Activated CD4-positive, alpha-beta T cell treated with anti-CD3 and anti-CD28 coated beads, Interleukin-2, amount 10 ng/mL, durations not matched to agents 7 days and 5 days (primary cell): ENCODE data around the gene RAPGEF1. TPM values are rescaled to one million over a fixed set of nuclear protein-coding genes. Genes with fewer than 3 reads are reported as not detected.
A peak's percentile ranks its signal among the peaks of the same experiment; 100 is the strongest.

ENCODE experiments used
- CTCF ChIA-PET: fragments of 350-600 bp; sonication (Branson Sonifier 250); formaldehyde crosslinking; loops from one replicate; lab custom pipeline; 2021; ENCODE audit warnings: antibody characterized with exemption; lab: Charles Lee
- POLR2A ChIA-PET: fragments of 350-600 bp; sonication (Branson Sonifier 250); formaldehyde crosslinking; loops from one replicate; lab custom pipeline; 2021; ENCODE audit warnings: antibody characterized with exemption; lab: Charles Lee
- DNase-seq: peaks from one replicate; pipeline ENCODE4 v3.0.0-alpha.2; 2020
- H3K27ac Mint-ChIP-seq: one replicate; pipeline ENCODE4 v1.8.0; 2021; ENCODE audit warnings: mild to moderate bottlenecking, moderate library complexity, mixed read lengths
- H3K27me3 Mint-ChIP-seq: one replicate; pipeline ENCODE4 v1.8.0; 2021; ENCODE audit warnings: mixed read lengths
- H3K36me3 Mint-ChIP-seq: one replicate; pipeline ENCODE4 v1.8.0; 2021; ENCODE audit warnings: low read depth, mixed read lengths
- H3K4me1 Mint-ChIP-seq: one replicate; pipeline ENCODE4 v1.8.0; 2021; ENCODE audit warnings: mixed read lengths
- H3K4me3 Mint-ChIP-seq: one replicate; pipeline ENCODE4 v1.8.0; 2021; ENCODE audit warnings: mild to moderate bottlenecking, moderate library complexity, mixed read lengths
- H3K9me3 Mint-ChIP-seq: one replicate; pipeline ENCODE4 v1.8.0; 2021; ENCODE audit warnings: mixed read lengths
- total RNA-seq, 2 experiments: library from RNA; stranded (reverse); gene quantifications; one replicate each; pipeline ENCODE4 v1.2.3, GENCODE V29; 2021

Gene RAPGEF1
- total RNA-seq, 2 experiments from 2014 or later: 128 to 129 TPM

GRCh38 chr9:131677444-131678180 is 62.3 kb downstream of the RAPGEF1 start:
- Mint-ChIP-seq H3K36me3 (peaks cover 20% of the 10 kb centered on the region), H3K27me3 (no peaks in the 10 kb centered on the region), H3K9me3 (no peaks in the 10 kb centered on the region), H3K4me3 (peak overlapping the region; percentile 55), H3K4me1 (peaks cover 85% of the 10 kb centered on the region), H3K27ac (peak overlapping the region; percentile 92)
- DNase-seq: no peak
- ChIA-PET POLR2A (interaction anchor here (0.6 to 1.9 kb wide), 7 partner anchors 8 to 62 kb away, joined by 3 to 6 read pairs (median 5); partner anchors contain the start of gene RAPGEF1), CTCF (interaction anchor here (0.8 to 7.5 kb wide), 12 partner anchors 11 to 87 kb away, joined by 3 to 47 read pairs (median 5); partner anchors contain the start of gene RAPGEF1)

DNA sequence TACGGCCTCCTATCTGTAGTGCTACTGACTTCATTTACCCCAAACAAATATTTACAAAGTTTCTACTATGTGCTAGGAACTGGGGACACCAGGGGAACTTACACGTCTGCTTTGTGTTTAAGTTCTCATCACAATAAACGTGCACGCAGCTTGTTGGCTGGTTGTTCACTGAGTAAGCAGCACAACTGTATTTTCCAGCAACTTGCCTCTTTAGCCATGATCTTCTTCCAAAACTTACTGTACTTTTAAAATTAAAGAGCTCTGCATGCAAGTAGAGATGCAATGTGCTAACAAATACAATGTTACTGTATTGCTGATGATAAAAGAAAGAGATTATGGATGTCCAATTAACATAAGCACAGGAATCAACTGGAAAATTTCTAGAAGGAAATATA is 62.8 kb downstream of the RAPGEF1 start:
- H3K9me3 Mint-ChIP-seq: no peaks in the 10 kb centered on the region
- CTCF ChIA-PET: interaction anchor here (0.8 to 7.5 kb wide), 10 partner anchors 11 to 86 kb away, joined by 3 to 47 read pairs (median 10); partner anchors contain the start of gene RAPGEF1
- no peak for DNase-seq
- peak overlapping the region; percentile 55 for H3K4me3 Mint-ChIP-seq
- H3K36me3 Mint-ChIP-seq: peaks cover 20% of the 10 kb centered on the region
- H3K27ac Mint-ChIP-seq: peak overlapping the region; percentile 92
- no peaks in the 10 kb centered on the region for H3K27me3 Mint-ChIP-seq
- peaks cover 86% of the 10 kb centered on the region for H3K4me1 Mint-ChIP-seq
- POLR2A ChIA-PET: interaction anchor here (0.6 to 1.9 kb wide), 4 partner anchors 15 to 62 kb away, joined by 3 to 5 read pairs (median 4); partner anchors contain the start of gene RAPGEF1

GRCh38 chr9:131676431-131676972 is 63.4 kb downstream of the RAPGEF1 start:
- Mint-ChIP-seq H3K27ac (peak overlapping the region; percentile 92), H3K9me3 (no peaks in the 10 kb centered on the region), H3K36me3 (peaks cover 23% of the 10 kb centered on the region), H3K4me3 (peak overlapping the region; percentile 55), H3K27me3 (no peaks in the 10 kb centered on the region), H3K4me1 (peaks cover 86% of the 10 kb centered on the region)
- POLR2A ChIA-PET: no interaction called here
- peak; percentile 53 for DNase-seq
- CTCF ChIA-PET: interaction anchor here (0.9 to 7.5 kb wide), 9 partner anchors 10 to 85 kb away, joined by 3 to 47 read pairs (median 15); partner anchors contain the start of gene RAPGEF1

GRCh38 chr9:131675437-131676022 is 64.3 kb downstream of the RAPGEF1 start:
- CTCF ChIA-PET: interaction anchor here (1.0 to 7.5 kb wide), 3 partner anchors 9 to 64 kb away, joined by 4 to 47 read pairs (median 19); partner anchors contain the start of gene RAPGEF1
- Mint-ChIP-seq H3K4me1 (peaks cover 91% of the 10 kb centered on the region), H3K27me3 (no peaks in the 10 kb centered on the region), H3K9me3 (no peaks in the 10 kb centered on the region), H3K36me3 (peaks cover 28% of the 10 kb centered on the region), H3K27ac (peak overlapping the region; percentile 92), H3K4me3 (peak overlapping the region; percentile 55)
- POLR2A ChIA-PET: interaction anchor here (0.6 kb wide), 1 partner anchor 63 kb away, joined by 14 read pairs; no protein-coding TSS in a partner anchor
- DNase-seq: no peak

- H3K36me3 Mint-ChIP-seq: peaks cover 31% of the 10 kb centered on the region
- CTCF ChIA-PET: interaction anchor here (1.0 to 7.5 kb wide), 5 partner anchors 8 to 65 kb away, joined by 3 to 47 read pairs (median 4); partner anchors contain the start of gene RAPGEF1
- H3K27me3 Mint-ChIP-seq: no peaks in the 10 kb centered on the region
- H3K4me1 Mint-ChIP-seq: peaks cover 91% of the 10 kb centered on the region
- POLR2A ChIA-PET: interaction anchor here (0.6 kb wide), 1 partner anchor 64 kb away, joined by 14 read pairs; no protein-coding TSS in a partner anchor
- H3K9me3 Mint-ChIP-seq: no peaks in the 10 kb centered on the region
- peak overlapping the region; percentile 76 for H3K27ac Mint-ChIP-seq
- no peak for DNase-seq
- peak overlapping the region; percentile 55 for H3K4me3 Mint-ChIP-seq
Measured at GRCh38 chr9:131674425-131675421, 65.2 kb downstream of the RAPGEF1 start.

GRCh38 chr9:131673531-131673930 is 66.3 kb downstream of the RAPGEF1 start:
- peak overlapping the region; percentile 82 for H3K27ac Mint-ChIP-seq
- CTCF ChIA-PET: interaction anchor here (1.2 to 7.5 kb wide), 3 partner anchors 7 to 66 kb away, joined by 3 to 47 read pairs (median 19); partner anchors contain the start of gene RAPGEF1
- H3K36me3 Mint-ChIP-seq: peaks cover 28% of the 10 kb centered on the region
- H3K4me1 Mint-ChIP-seq: peaks cover 91% of the 10 kb centered on the region
- H3K9me3 Mint-ChIP-seq: no peaks in the 10 kb centered on the region
- POLR2A ChIA-PET: no interaction called here
- DNase-seq: no peak
- H3K4me3 Mint-ChIP-seq: peak overlapping the region; percentile 37
- H3K27me3 Mint-ChIP-seq: no peaks in the 10 kb centered on the region

DNA sequence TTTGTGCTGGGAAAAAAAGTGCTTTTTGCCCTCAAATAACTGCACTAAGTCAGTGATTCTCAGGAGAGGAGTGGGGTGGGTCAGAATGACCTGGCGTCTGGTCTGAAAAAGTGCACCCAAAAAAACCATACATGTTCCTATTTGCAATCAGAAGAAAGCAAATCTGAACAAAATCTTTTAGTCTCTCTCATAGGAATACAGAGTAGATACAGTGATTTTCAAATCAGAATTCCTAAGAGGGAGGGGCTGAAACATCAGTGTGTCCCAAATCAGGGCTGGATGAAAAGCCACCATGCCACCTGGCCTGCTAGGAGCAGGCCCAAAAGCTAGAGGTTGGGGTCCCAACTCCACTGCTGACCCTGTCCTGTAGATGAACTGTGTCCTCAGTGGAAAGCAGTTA is 66.8 kb downstream of the RAPGEF1 start:
- H3K27me3 Mint-ChIP-seq: no peaks in the 10 kb centered on the region
- peaks cover 90% of the 10 kb centered on the region for H3K4me1 Mint-ChIP-seq
- no peak for DNase-seq
- no peaks in the 10 kb centered on the region for H3K9me3 Mint-ChIP-seq
- H3K27ac Mint-ChIP-seq: peak overlapping the region; percentile 57
- ChIA-PET CTCF (interaction anchor here (3.2 to 7.5 kb wide), 2 partner anchors 7 to 66 kb away, joined by 19 to 47 read pairs; partner anchors contain the start of gene RAPGEF1), POLR2A (no interaction called here)
- peaks cover 28% of the 10 kb centered on the region for H3K36me3 Mint-ChIP-seq
- no peak overlapping the region for H3K4me3 Mint-ChIP-seq

- H3K4me1 Mint-ChIP-seq: peaks cover 90% of the 10 kb centered on the region
- peak overlapping the region; percentile 57 for H3K27ac Mint-ChIP-seq
- no peak for DNase-seq
- no peaks in the 10 kb centered on the region for H3K9me3 Mint-ChIP-seq
- ChIA-PET CTCF (interaction anchor here (0.6 to 1.0 kb wide), 3 partner anchors 37 to 222 kb away, joined by 3 read pairs; no protein-coding TSS in a partner anchor), POLR2A (no interaction called here)
- no peaks in the 10 kb centered on the region for H3K27me3 Mint-ChIP-seq
- peaks cover 28% of the 10 kb centered on the region for H3K36me3 Mint-ChIP-seq
- no peak overlapping the region for H3K4me3 Mint-ChIP-seq
Measured at GRCh38 chr9:131672451-131672850, 67.4 kb downstream of the RAPGEF1 start.

- DNase-seq: no peak
- ChIA-PET CTCF (interaction anchor here (0.6 to 0.8 kb wide), 2 partner anchors 8 to 18 kb away, joined by 3 read pairs; no protein-coding TSS in a partner anchor), POLR2A (no interaction called here)
- Mint-ChIP-seq H3K36me3 (peaks cover 28% of the 10 kb centered on the region), H3K4me3 (no peak overlapping the region), H3K4me1 (peaks cover 89% of the 10 kb centered on the region), H3K27me3 (no peaks in the 10 kb centered on the region), H3K27ac (peak overlapping the region; percentile 99), H3K9me3 (no peaks in the 10 kb centered on the region)
Measured at GRCh38 chr9:131671133-131671520, 68.7 kb downstream of the RAPGEF1 start.

DNA sequence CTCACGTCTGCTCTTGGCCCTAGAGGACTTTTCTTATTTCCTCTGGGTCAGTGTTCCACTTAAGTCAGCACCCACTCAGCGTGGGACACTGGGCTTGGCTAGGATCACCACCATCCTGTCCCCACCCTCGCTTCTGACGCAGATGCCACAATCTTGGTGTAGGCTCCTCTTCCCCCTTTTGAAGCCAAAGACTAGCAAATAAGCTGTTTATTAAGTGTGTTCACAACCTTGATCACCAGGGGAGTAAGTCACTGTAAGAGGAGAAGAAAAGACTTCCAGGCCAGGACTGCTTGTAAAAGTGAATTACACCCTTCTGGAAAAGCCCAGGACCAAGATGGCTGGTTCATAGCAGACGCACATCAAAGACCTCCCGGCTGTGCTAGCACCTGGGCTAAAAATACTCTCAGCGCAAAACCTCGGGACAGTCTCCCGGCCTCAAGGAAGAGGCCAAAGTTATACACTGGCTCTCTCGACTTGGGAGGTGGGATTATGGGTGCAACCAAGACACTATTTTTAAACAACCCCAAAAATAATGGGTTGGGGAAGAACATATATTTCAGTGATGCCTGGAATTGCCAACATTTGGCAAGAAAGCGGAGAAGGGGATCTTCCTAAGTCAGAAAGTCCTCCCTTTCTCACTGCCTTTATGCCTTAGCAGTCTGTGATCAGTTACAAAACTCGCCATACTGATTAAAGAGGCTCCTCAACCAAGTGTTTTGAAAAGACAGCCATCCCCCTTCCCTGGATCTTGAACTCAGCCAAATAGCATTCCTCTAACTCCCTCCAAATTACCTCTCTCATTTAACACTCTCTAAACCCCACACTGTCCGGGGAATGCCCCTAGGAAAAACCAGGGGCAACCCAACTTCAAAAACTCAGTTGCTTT is 69.4 kb downstream of the RAPGEF1 start:
- POLR2A ChIA-PET: no interaction called here
- H3K4me3 Mint-ChIP-seq: peak overlapping the region; percentile 28
- peak overlapping the region; percentile 99 for H3K27ac Mint-ChIP-seq
- CTCF ChIA-PET: interaction anchor here (0.6 to 1.1 kb wide), 2 partner anchors 12 to 14 kb away, joined by 3 read pairs; no protein-coding TSS in a partner anchor
- H3K9me3 Mint-ChIP-seq: no peaks in the 10 kb centered on the region
- no peak for DNase-seq
- H3K4me1 Mint-ChIP-seq: peaks cover 89% of the 10 kb centered on the region
- H3K27me3 Mint-ChIP-seq: no peaks in the 10 kb centered on the region
- peaks cover 28% of the 10 kb centered on the region for H3K36me3 Mint-ChIP-seq
